GM18511 (cell line): ENCODE data around the gene USP25.
A peak's percentile ranks its signal among the peaks of the same experiment; 100 is the strongest.

Experiments used
- ATAC-seq: cut with Tn5 transposase; IDR thresholded peaks from one replicate; pipeline ENCODE4 v1.9.1; 2021; ENCODE audit warnings: mild to moderate bottlenecking, moderate library complexity; ENCODE audit not compliant: unreplicated experiment

The USP25 gene

DNA sequence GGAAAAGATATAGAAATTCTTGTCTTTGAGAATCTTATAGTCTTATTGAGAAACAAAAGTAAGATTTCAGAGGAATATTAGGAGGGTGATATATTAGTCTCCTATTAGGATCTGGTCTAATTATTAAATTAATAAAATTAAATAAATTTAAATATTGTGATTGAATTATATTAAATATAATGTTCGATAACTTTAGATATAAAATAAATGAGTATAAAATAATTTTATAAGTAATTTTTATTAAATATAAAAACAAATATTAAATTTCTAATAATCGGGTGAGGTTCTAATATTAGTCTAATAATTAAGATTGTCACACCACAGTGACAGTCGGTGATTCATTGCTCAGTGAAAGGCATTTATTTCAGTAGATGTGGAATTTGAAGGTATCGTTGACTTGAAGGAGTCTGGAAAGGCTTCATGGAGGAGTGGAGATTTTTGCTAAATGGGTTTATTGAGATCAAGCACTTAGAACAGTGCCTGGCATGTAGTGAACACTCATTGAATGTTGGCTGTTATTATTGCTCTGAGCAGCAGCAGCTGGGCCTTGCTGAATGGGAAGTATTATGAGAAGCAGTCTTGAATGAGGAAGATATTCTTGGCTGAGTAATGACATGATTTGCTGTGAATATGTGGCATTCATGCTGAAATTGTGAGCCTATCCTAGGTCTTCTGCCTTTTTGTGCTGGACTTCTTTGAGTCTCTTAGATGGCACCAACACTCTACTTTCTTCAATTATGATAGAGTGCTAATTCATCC lies 74.6 kb downstream of the USP25 start:
- no peak for ATAC-seq

- no peak for ATAC-seq
Measured at GRCh38 chr21:15809065-15809464, 79.3 kb downstream of the USP25 start.

DNA sequence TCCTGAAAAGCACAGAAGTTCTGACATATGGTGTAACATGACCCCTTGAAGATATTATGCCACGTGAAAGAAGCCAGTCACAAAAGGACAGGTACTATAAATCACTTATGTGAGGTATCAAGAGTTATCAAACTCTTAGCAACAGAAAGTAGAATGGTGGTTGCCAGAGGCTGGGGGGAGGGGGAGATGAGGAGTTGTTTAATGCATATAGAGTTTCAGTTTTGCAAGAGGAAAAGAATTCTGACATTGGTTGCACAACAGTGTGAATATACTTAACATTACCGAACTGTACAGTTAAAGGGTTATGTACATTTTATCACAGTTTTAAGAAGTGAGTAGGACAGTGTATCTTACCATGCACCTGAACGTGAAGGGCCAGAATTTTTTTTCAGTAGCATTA lies 80.0 kb downstream of the USP25 start:
- ATAC-seq: no peak

- no peak for ATAC-seq
Measured at GRCh38 chr21:15815285-15815684, 85.5 kb downstream of the USP25 start.

DNA sequence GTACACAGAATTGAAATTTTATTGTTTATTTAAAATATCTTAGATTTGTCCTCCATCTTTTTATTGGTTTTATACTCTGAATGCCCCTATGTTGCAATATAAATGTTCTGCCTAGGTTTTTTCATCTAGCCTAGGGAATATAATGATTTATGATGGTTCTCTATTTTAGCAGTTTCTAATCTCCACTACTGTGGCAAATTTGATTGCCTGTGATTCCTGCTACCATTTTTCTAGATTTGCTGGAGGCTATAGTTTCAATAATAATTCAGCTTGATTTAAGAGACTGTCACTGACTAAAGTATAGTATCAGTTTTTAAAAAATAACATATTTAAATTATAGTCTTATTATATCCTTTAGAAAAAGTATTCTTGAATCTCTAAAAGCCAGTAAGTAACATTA lies 90.5 kb downstream of the USP25 start:
- no peak for ATAC-seq

DNA sequence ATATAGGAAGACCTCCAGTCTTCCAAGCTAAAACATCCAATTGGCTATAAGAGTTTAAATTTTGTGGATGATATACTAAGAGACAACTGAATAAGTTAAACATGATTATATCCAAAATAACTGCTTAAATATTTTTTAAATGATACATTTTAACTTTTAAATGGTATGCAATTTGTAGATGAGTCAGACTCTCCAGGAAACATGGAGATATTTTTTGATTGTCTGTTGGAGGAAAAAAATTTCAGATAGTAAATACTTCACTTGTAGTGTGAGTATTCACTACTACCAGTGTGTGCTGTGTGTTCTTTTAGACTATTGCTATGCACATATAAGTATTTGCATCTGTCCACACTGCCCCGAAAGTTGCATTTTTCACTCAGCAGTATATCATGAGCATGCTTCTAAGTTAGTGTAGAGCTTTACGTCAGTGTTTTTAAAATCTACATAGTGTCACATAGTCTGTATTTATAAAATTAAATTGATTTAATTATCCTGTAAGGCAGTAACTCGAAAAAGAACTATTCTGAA lies 91.1 kb downstream of the USP25 start:
- no peak for ATAC-seq

GRCh38 chr21:15823486-15824150 lies 93.8 kb downstream of the USP25 start:
- no peak for ATAC-seq

DNA sequence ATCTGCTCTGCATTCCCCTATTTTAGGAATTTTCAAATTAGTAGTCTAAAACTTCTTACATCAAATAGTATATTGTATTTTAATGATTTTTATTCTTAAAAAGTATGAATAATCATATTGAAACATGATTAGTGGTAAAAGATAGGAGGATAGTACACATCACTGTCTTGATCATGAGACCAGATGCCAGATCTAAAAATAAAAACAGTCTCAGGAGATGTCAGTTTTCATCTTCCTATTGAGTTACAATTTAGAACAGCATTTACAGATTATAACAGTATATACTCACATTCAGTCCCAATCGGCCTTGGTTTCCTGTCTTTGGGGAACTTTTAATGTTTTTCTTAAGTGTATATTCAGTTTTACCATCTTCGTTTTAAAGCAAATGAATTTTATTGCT lies 95.9 kb downstream of the USP25 start:
- ATAC-seq: no peak

DNA sequence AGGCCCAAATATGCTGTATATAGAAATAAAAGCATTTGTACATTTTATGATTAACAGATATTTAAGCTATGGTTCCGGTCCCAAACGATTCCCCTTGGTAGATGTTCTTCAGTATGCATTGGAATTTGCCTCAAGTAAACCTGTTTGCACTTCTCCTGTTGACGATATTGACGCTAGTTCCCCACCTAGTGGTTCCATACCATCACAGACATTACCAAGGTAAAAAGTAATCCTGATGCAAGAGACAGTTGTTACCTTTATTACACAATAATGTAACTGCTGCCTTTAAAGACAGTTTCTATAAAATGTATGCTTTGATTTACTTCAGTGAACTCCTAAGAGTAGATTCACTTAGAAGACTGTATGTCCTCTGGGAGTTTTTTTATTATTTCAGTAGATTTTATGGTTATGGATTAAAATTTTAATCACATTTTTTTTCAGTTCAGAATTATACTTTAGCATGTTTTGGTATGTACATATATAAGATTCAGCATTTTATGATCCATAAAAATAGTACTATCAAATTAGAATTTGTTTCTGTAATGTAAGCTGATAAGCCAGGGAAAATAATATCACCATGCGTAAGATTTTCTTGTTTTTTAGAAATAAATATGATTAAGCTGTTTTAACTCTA lies 96.5 kb downstream of the USP25 start:
- ATAC-seq: peak; percentile 76

GRCh38 chr21:15826908-15827601 lies 97.3 kb downstream of the USP25 start:
- ATAC-seq: no peak

- ATAC-seq: no peak
Measured at GRCh38 chr21:15831497-15831896, 101.7 kb downstream of the USP25 start.

DNA sequence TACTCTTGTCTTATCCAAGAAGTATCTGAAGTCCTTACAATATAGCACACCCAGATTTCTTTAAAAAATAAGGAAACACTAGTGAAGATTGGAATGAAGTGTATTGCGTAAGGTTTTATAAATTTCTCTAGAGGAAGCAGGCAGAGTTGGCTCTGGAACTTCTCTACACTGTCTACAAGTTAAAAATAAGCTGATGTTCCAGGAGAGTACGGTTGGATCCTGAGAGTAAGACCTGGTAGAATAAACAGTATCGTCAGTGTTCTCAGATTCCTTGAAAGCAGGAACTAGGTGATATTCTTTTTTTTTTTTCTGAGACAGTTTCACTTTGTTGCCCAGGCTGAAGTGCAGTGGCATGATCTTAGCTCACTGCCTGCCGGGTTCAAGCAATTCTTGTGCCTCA lies 107.9 kb downstream of the USP25 start:
- no peak for ATAC-seq

DNA sequence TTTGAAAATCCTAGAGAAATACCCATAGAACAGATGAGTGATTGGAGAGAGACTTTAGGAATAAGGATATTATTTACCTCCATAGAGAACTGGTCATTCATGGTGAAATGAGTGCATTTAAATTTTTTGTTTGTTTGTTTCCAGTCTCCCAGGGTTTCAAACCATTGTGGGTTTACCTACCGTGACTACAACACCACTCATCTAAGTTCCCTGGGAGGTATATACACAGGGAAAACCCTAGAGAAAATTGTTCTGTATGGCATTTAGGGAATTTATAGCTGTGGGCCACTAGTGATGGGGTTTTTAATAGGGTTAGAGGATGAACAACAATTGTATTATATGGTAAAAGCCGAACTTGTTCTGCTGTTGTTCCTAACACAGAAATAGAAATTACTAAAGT lies 109.2 kb downstream of the USP25 start:
- ATAC-seq: no peak

GRCh38 chr21:15839601-15840000 lies 109.8 kb downstream of the USP25 start:
- ATAC-seq: no peak

GRCh38 chr21:15840406-15840805 lies 110.6 kb downstream of the USP25 start:
- ATAC-seq: no peak

GRCh38 chr21:15841856-15842564 lies 112.2 kb downstream of the USP25 start:
- ATAC-seq: no peak

DNA sequence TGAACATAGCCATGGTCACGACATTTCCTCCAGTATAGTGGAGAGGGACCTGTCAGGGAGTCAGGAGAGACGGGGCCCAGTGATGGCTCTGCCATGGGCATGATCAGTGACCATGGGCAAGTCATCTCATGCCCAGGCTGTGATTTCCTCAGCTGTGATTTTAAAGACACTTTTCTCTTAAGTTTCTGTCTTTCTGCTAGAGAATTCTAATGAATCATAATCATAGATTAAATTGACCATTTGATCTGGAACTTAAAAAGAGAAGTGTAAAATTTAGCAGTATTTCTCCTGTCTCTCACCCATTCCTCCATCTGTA lies 112.7 kb downstream of the USP25 start:
- ATAC-seq: no peak

DNA sequence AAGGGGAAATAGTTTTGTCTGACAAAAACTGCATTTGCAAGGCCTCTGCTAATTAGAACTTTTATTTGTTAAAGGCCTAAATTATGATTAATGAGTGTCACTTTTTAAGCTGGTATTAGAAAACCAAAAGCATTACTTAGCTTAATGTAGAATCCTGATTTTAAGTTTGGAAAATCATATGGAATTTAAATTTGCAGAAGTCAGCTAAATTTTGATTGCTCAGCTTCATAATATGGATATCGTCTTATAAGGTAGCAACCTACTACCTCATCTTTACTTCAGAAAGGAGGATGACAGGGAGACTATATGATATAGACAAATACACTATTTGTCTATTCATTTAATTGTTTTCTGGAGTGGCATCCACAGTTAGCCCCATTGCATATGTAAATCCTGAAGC lies 114.0 kb downstream of the USP25 start:
- no peak for ATAC-seq

DNA sequence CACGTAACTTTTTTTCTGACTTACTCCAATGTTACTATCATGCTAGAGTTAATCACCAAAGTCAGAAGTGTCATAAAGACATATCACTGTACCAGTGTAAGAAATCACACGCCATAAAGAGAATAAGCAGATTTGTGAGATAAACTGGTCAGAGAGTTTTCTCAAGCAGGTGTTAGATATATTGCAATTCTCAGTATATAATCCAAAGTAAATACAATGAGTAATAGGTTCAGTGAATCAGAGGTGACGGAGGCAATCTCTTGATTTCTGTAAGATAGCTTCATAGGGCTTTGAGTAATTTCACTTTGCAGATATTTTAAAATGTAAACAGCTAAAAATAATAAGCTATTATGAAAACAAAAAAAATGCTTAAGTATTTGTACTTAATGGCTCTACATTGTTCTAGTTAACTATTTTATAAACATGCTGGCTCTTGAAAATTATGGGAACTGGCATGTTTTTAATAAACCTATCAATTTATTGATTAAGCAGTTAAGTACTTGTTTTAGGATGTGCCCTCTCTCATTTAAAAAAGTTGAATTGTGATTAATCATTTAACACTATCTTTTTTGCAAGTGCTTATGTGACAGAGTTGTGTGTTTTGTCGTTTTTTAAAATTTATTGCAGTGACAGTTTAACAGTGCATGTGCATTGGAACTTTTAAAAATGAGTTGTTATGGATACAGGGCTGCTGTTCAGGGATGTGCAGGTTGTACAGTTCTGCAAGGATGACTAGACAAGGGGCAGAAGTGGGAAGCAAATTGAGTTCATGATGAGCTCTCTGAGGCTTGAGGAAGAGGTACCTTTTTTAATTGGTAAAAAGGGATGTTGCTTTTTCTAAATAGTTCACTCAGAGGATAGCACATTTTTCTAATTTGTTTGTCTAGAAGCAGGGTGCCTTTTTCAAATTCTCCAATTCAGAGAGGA lies 119.1 kb downstream of the USP25 start:
- no peak for ATAC-seq

GRCh38 chr21:15849927-15850326 lies 120.1 kb downstream of the USP25 start:
- ATAC-seq: no peak
